IMR-90 (cell line): ENCODE results near the gene MTG1.
"Not testable (repeated sequence)": the region's sequence is repeated elsewhere in the genome, so short reads cannot be mapped to it uniquely, and the experiment has no call there.

Experiments used
- CTCF ChIP-seq: conservative IDR thresholded peaks from 2 replicates; pipeline ENCODE4 v1.5.1; 2012; ENCODE audit warnings: mild to moderate bottlenecking, low read depth, low read length, improper control_type of control experiment
- NFE2L2 ChIP-seq: fragments of 150-350 bp; IDR thresholded peaks from 2 replicates; pipeline ENCODE4 v1.6.1; 2016; ENCODE audit warnings: low read depth, mild to moderate bottlenecking, low read length
- POLR2A ChIP-seq: IDR thresholded peaks from 2 replicates; pipeline ENCODE4 v1.6.1; 2012; ENCODE audit warnings: mild to moderate bottlenecking, low read depth, low read length

DNA sequence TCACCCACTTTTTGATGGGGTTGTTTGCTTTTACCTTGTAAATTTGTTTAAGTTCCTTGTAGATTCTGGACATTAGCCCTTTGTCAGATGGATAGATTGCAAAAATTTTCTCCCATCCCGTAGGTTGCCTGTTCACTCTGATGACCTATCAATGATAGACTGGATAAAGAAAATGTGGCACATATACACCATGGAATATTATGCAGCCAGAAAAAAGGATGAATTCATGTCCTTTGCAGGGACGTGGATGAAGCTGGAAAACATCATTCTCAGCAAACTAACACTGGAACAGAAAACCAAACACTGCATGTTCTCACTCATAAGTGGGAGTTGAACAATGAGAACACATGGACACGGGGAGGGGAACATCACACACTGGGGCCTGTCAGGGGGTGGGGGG is 75.2 kb downstream of the MTG1 start:
- TF ChIP-seq CTCF, NFE2L2, POLR2A: not testable (repeated sequence)
